ENCODE results near the gene STPG1. TPM values are rescaled to one million over a fixed set of nuclear protein-coding genes. Genes with fewer than 3 reads are reported as not detected.
A peak's percentile ranks its signal among the peaks of the same experiment; 100 is the strongest.
"Not testable (repeated sequence)": the region's sequence is repeated elsewhere in the genome, so short reads cannot be mapped to it uniquely, and the experiment has no call there.

Gene STPG1
- 1 to 10 TPM; 5.5 to 5.9 TPM for total RNA-seq
- 1 to 10 TPM; 4.1 to 6.8 (median 6.1) TPM for polyA plus RNA-seq
- 4.3 to 7.8 (median 6.4) reads per million in 6 experiments for total RNA-seq

DNA sequence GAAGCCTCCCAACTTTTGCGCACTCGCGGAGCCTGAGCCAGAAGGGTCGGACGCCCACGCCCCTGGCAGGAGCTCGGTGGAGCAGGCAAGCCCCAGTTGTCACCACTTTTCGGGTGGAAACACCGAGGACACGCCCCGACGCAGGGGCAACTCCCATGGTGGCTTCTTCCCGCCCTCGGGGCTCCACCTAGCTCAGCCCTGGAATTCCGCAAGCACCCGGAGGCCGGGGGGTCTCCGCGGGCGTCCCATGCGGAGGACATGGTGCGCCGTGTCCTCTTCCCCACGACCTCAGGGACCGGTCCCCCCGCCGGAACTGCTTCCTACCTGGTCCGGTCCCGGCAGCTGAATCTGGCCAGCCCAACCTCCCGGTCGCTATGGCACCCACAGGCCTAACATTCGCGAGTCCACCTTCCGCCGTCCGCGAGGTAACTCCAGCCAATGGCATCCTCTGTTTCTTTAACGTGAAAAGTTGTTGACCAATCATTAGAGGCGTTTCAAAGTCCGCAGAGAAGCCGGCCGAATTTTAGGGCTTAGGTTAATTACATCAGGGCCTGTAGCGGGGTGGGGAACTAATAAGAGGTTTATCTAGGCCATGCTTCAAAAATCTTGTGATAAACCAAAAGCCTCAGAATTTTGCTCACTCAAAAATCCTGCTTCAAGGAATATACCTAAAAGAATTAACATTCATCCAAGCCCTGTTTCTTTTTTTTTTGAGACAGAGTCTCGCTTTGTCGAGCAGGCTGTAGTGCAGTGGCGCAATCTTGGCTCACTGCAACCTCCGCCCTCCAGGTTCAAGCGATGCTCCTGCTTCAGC lies at the start of gene STPG1:
Gene STPG1, minus strand, starts transcription at position 433 of the 814 bp plus-strand sequence. CDS start 12,394 bp downstream, outside the sequence.
- H3K4me1 Mint-ChIP-seq = peaks cover 28 to 70% (median 56%) of the 10 kb centered on the region in 4 donors
- peak within 1 kb of the TSS; percentile 90 to 100 (median 94) for H3K4me3 Mint-ChIP-seq
- H3K27me3 Mint-ChIP-seq = no peaks in the 10 kb centered on the region
- DNase-seq (peak; percentile 47 to 84 (median 71)), ATAC-seq (peak; percentile 4 to 24)
- POLR2A ChIA-PET = interaction anchor here (1.2 to 7.9 kb wide), 8 partner anchors 10 to 229 kb away, joined by 3 to 183 read pairs (median 8); partner anchors contain the start of genes RCAN3 and SRRM1
- no peaks in the 10 kb centered on the region for H3K9me3 Mint-ChIP-seq
- H3K36me3 Mint-ChIP-seq = peaks cover 0 to 6% (median 2%) of the 10 kb centered on the region in 3 donors
- peak within 1 kb of the TSS; percentile 86 to 97 (median 94) for H3K27ac Mint-ChIP-seq

DNA sequence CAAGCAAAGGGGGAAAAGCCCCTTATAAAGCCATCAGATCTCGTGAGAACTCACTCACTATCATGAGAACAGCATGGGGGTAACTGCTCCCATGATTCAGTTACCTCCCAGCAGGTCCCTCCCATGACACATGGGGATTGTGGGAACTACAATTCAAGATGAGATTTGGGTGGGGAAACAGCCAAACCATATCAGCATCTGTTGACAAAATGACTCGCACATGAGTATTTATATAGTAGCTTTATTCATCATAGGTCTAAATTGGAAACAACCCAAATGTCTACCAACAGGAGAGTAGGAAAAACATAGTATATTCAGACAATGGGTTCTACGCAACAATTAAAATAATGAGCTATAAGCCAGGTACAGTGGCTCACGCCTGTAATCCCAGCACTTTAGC lies 48.5 kb upstream of the STPG1 start:
- H3K36me3 Mint-ChIP-seq = peaks cover 28 to 94% (median 59%) of the 10 kb centered on the region in 3 donors
- not testable (repeated sequence) for H3K27me3 Mint-ChIP-seq, H3K9me3 Mint-ChIP-seq, ATAC-seq, H3K4me3 Mint-ChIP-seq, DNase-seq
- POLR2A ChIA-PET = interaction anchor here (0.7 to 2.3 kb wide), 3 partner anchors 40 to 125 kb away, joined by 3 to 8 read pairs (median 3); no protein-coding TSS in a partner anchor
- peaks cover 19 to 49% (median 34%) of the 10 kb centered on the region in 4 donors for H3K4me1 Mint-ChIP-seq
- H3K27ac Mint-ChIP-seq = peak overlapping the region in 8 of 10 donors; percentile 9 to 66 (median 36)

- Mint-ChIP-seq H3K9me3 (no peaks in the 10 kb centered on the region), H3K4me1 (peaks cover 16 to 33% (median 19%) of the 10 kb centered on the region in 4 donors), H3K27ac (peak overlapping the region in 8 of 10 donors; percentile 35 to 79 (median 64)), H3K36me3 (peaks cover 28 to 92% (median 56%) of the 10 kb centered on the region in 3 donors), H3K27me3 (no peaks in the 10 kb centered on the region), H3K4me3 (peak overlapping the region in 1 of 10 donors; percentile 15)
- DNase-seq (no peak), ATAC-seq (no peak)
- POLR2A ChIA-PET = interaction anchor here (1.1 to 1.6 kb wide), 5 partner anchors 10 to 53 kb away, joined by 3 to 7 read pairs (median 3); no protein-coding TSS in a partner anchor
These were observed 46.1 kb upstream of the STPG1 start for GRCh38 chr1:24459551-24460266.

DNA sequence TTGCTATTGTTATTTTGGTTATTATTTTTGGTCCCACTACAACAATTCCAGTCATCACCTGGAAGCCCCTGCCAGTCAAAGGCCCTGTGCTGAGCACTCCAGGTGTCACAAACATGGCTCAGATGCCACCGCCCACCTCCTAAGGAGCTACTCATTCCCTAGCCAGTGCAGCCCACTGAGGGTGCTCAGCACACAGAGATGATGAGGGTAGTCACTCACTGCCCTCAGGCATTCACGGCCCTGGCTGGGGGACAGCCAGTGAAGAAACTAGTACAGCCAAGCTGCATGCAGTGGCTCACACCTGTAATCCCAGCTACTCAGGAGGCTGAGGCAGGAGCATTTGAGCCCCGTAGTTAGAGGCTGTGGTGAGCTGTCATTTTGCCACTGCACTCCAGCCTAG lies 44.3 kb upstream of the STPG1 start:
- peaks cover 22 to 92% (median 59%) of the 10 kb centered on the region in 3 donors for H3K36me3 Mint-ChIP-seq
- no peaks in the 10 kb centered on the region for H3K9me3 Mint-ChIP-seq
- ATAC-seq = no peak
- peak overlapping the region in 4 of 10 donors; percentile 19 to 59 (median 33) for H3K27ac Mint-ChIP-seq
- DNase-seq = no peak
- peaks cover 3 to 21% (median 10%) of the 10 kb centered on the region in 4 donors for H3K4me1 Mint-ChIP-seq
- POLR2A ChIA-PET = interaction anchor here (0.9 to 1.3 kb wide), 5 partner anchors 20 to 48 kb away, joined by 3 to 5 read pairs (median 4); no protein-coding TSS in a partner anchor
- H3K27me3 Mint-ChIP-seq = no peaks in the 10 kb centered on the region
- H3K4me3 Mint-ChIP-seq = no peak overlapping the region

DNA sequence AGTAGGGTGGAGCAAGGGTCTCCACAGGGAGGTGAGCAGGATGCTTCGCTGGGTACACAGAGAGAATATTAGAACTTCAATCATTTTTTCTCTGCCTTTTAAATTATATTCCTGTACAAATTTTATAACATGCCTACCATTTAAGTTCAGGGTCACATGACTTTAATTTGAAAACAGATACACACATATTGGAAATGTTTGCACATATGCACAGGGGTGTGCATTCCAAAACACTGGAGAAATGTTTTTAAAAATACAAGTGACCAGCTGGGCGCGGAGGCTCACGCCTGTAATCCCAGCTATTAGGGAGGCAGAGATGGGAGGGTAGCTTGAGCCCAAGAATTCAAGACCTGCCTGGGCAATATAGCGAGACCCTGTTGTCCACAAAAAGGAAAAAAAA lies 41.7 kb upstream of the STPG1 start:
- H3K4me3 Mint-ChIP-seq = no peak overlapping the region
- H3K4me1 Mint-ChIP-seq = peaks cover 0 to 14% (median 9%) of the 10 kb centered on the region in 4 donors
- POLR2A ChIA-PET = no interaction called here
- H3K27ac Mint-ChIP-seq = peak overlapping the region in 1 of 10 donors; percentile 34
- H3K36me3 Mint-ChIP-seq = peaks cover 9 to 90% (median 48%) of the 10 kb centered on the region in 3 donors
- no peak for DNase-seq
- no peaks in the 10 kb centered on the region for H3K9me3 Mint-ChIP-seq
- H3K27me3 Mint-ChIP-seq = no peaks in the 10 kb centered on the region
- no peak for ATAC-seq

GRCh38 chr1:24454673-24455072 lies 41.1 kb upstream of the STPG1 start:
- no peak for ATAC-seq
- POLR2A ChIA-PET = no interaction called here
- no peaks in the 10 kb centered on the region for H3K9me3 Mint-ChIP-seq
- no peak overlapping the region for H3K4me3 Mint-ChIP-seq
- H3K27ac Mint-ChIP-seq = peak overlapping the region in 6 of 10 donors; percentile 13 to 34 (median 24)
- H3K4me1 Mint-ChIP-seq = peaks cover 0 to 11% (median 7%) of the 10 kb centered on the region in 4 donors
- H3K27me3 Mint-ChIP-seq = no peaks in the 10 kb centered on the region
- DNase-seq = no peak
- peaks cover 3 to 90% (median 47%) of the 10 kb centered on the region in 3 donors for H3K36me3 Mint-ChIP-seq

DNA sequence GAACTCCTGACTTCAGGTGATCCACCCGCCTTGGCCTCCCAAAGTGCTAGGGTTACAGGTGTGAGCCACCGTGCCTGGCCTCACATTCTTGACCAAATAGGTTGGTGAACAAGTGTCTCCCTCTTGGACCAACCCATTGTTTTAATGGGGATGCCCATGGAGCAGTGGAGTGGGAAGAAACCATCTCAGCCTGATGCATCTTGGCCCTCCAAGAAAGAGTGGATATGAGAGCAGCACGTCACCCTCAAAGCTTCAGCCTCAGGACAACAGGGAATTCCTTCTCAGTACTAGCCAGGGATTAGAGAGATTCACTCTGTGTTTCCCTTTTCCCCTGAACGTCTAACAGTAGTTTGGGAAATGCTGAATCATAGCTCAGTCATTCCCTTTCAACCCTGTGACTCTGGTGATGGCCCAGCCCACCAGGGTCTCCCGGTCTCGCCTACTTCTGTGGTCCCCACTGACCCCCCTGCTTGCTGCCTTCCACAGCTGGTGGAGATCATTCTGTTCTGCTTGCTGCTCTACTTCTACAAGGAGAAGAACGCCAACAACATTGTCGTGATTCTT lies 39.4 kb upstream of the STPG1 start:
- DNase-seq (no peak), ATAC-seq (no peak)

GRCh38 chr1:24451746-24452145 lies 38.2 kb upstream of the STPG1 start:
- no peak overlapping the region for H3K4me3 Mint-ChIP-seq
- peak overlapping the region in 3 of 10 donors; percentile 41 to 81 (median 68) for H3K27ac Mint-ChIP-seq
- ATAC-seq (no peak), DNase-seq (no peak)
- H3K36me3 Mint-ChIP-seq = peaks cover 4 to 88% (median 33%) of the 10 kb centered on the region in 3 donors
- no peaks in the 10 kb centered on the region for H3K27me3 Mint-ChIP-seq
- H3K9me3 Mint-ChIP-seq = no peaks in the 10 kb centered on the region
- H3K4me1 Mint-ChIP-seq = peaks cover 0 to 9% (median 5%) of the 10 kb centered on the region in 4 donors
- POLR2A ChIA-PET = interaction anchor here (0.6 to 2.2 kb wide), 3 partner anchors 37 to 53 kb away, joined by 3 to 15 read pairs (median 8); partner anchors contain the start of gene RCAN3

More for the DNA sequence above, 39.4 kb upstream of the STPG1 start:
- Mint-ChIP-seq H3K4me3 (no peak overlapping the region), H3K9me3 (no peaks in the 10 kb centered on the region), H3K36me3 (peaks cover 0 to 88% (median 35%) of the 10 kb centered on the region in 3 donors), H3K27ac (peak overlapping the region in 4 of 10 donors; percentile 43 to 90 (median 74)), H3K4me1 (peaks cover 0 to 7% (median 5%) of the 10 kb centered on the region in 4 donors), H3K27me3 (no peaks in the 10 kb centered on the region)
- POLR2A ChIA-PET = interaction anchor here (0.6 to 2.2 kb wide), 4 partner anchors 24 to 49 kb away, joined by 3 to 15 read pairs (median 4); partner anchors contain the start of gene RCAN3

DNA sequence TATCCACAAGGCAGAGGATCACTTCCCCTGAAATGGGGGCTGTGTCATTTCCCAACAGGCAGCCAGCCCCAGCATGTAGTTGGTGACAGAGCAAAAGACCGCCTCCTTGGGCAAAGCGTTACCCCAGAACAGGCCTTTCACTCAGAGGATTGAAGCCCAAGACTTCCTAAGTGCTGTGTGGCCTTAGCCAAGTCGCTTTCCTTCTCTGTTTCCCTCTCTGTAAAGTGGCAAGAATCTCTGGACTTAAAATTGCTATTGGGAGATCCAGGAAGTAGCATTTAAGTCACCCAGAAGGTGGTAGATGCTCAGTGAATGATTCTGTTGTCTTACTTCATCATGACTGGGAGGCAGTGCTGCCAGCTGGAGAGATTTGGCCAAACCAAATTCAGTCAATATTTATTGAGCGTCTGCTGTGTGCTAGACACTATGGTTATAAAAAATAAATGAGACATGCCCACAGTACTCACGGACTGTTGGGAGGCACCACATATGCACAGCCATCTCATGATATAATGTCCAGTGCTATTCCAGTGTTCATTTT lies 37.3 kb upstream of the STPG1 start:
- no peak for DNase-seq
- POLR2A ChIA-PET = no interaction called here
- peaks cover 0 to 8% (median 6%) of the 10 kb centered on the region in 4 donors for H3K4me1 Mint-ChIP-seq
- H3K27ac Mint-ChIP-seq = peak overlapping the region in 7 of 10 donors; percentile 31 to 80 (median 46)
- no peaks in the 10 kb centered on the region for H3K27me3 Mint-ChIP-seq
- H3K4me3 Mint-ChIP-seq = no peak overlapping the region
- H3K9me3 Mint-ChIP-seq = no peaks in the 10 kb centered on the region
- H3K36me3 Mint-ChIP-seq = peaks cover 9 to 90% (median 34%) of the 10 kb centered on the region in 3 donors
- no peak for ATAC-seq

DNA sequence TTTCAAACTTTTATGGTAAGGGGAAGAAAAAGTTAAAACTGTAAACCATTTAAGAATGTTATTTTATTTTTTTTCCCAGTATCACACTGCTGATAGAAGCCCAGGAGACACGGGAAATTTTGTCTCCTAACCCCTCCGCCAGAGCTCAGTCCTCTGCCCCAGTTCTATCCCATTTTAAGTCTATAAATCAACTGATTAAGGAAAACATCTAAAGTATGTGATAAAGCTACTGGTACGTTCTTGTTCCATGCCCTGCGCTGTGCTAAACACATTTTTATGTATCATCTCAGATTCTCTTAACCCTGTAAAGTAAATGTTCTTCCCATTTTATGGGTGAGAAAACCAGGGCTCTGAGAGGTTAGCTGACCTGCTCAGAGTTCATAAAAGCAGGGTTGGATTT lies 36.7 kb upstream of the STPG1 start:
- no peaks in the 10 kb centered on the region for H3K27me3 Mint-ChIP-seq
- no peak overlapping the region for H3K4me3 Mint-ChIP-seq
- no peak for DNase-seq
- peaks cover 0 to 8% (median 6%) of the 10 kb centered on the region in 4 donors for H3K4me1 Mint-ChIP-seq
- no peaks in the 10 kb centered on the region for H3K9me3 Mint-ChIP-seq
- peaks cover 15 to 90% (median 34%) of the 10 kb centered on the region in 3 donors for H3K36me3 Mint-ChIP-seq
- no peak for ATAC-seq
- POLR2A ChIA-PET = interaction anchor here (1.2 kb wide), 1 partner anchor 9 kb away, joined by 4 read pairs; no protein-coding TSS in a partner anchor
- H3K27ac Mint-ChIP-seq = peak overlapping the region in 2 of 10 donors; percentile 61

GRCh38 chr1:24446446-24446845 lies 32.9 kb upstream of the STPG1 start:
- Mint-ChIP-seq H3K36me3 (peaks cover 15 to 92% (median 41%) of the 10 kb centered on the region in 3 donors), H3K4me1 (peaks cover 0 to 20% (median 5%) of the 10 kb centered on the region in 4 donors), H3K27ac (peak overlapping the region in 1 of 10 donors; percentile 21)
- H3K4me3 Mint-ChIP-seq, DNase-seq, H3K27me3 Mint-ChIP-seq, ATAC-seq, POLR2A ChIA-PET, H3K9me3 Mint-ChIP-seq: not testable (repeated sequence)
